H1 (cell line): ENCODE results near the gene RFNG. TPM values are rescaled to one million over a fixed set of nuclear protein-coding genes. Genes with fewer than 3 reads are reported as not detected.

Experiments
- BCL11A ChIP-seq, 2 experiments: IDR thresholded peaks; one replicate each; pipeline ENCODE4 v1.6.1; 2011; ENCODE audit warnings: low read depth in 2 of 2, low read length in 2 of 2, mild to moderate bottlenecking in 2 of 2
- CBX5 ChIP-seq: fragments of 300-800, 300-1000 bp; sonication (generic); IDR thresholded peaks from 2 replicates; pipeline ENCODE4 v1.7.1; 2016; ENCODE audit warnings: antibody characterized with exemption, low read length, low read depth
- CHD2 ChIP-seq: IDR thresholded peaks from 2 replicates; pipeline ENCODE4 v1.6.1; 2012; ENCODE audit warnings: low read length, improper control_type of control experiment
- CREB1 ChIP-seq: IDR thresholded peaks from 2 replicates; pipeline ENCODE4 v1.6.1; 2012; ENCODE audit warnings: inconsistent platforms
- HDAC2 ChIP-seq, 2 experiments: fragments of 300-600 bp in 1 of 2; sonication (generic) in 1 of 2; IDR thresholded peaks; 2 replicates each; pipeline ENCODE4 v1.6.1; 2011 to 2012; ENCODE audit warnings: low read depth in 2 of 2, low read length in 2 of 2, mild to moderate bottlenecking in 2 of 2, moderate library complexity in 2 of 2, borderline replicate concordance in 1 of 2, inconsistent platforms in 1 of 2
- HDAC6 ChIP-seq: IDR thresholded peaks from one replicate; pipeline ENCODE4 v1.7.1; 2012; ENCODE audit warnings: low read depth, mild to moderate bottlenecking, inconsistent platforms, low read length, moderate library complexity
- KDM4A ChIP-seq: IDR thresholded peaks from one replicate; pipeline ENCODE4 v1.7.1; 2012; ENCODE audit warnings: low read depth, mild to moderate bottlenecking, moderate library complexity, low read length, inconsistent platforms; ENCODE audit not compliant: severe bottlenecking
- MAX ChIP-seq: IDR thresholded peaks from 2 replicates; pipeline ENCODE4 v1.6.1; 2012; ENCODE audit warnings: inconsistent platforms
- NANOG ChIP-seq: IDR thresholded peaks from 2 replicates; pipeline ENCODE4 v1.6.1; 2011; ENCODE audit warnings: low read length, low read depth, mild to moderate bottlenecking, inconsistent platforms; ENCODE audit not compliant: insufficient read depth, poor library complexity, severe bottlenecking
- RAD21 ChIP-seq, 2 experiments: IDR thresholded peaks in 1 of 2; conservative IDR thresholded peaks in 1 of 2; 2 replicates each; pipeline ENCODE4 v1.6.1; 2011; ENCODE audit warnings: low read depth in 2 of 2, low read length in 2 of 2, improper control_type of control experiment in 1 of 2, inconsistent platforms in 1 of 2, mild to moderate bottlenecking in 1 of 2, moderate library complexity in 1 of 2
- RFX5 ChIP-seq: IDR thresholded peaks from 2 replicates; pipeline ENCODE4 v1.6.1; 2011; ENCODE audit warnings: low read depth, low read length, improper control_type of control experiment, borderline replicate concordance
- RNF2 ChIP-seq: fragments of 200-900, 300-1000 bp; sonication (generic); IDR thresholded peaks from 2 replicates; pipeline ENCODE4 v1.7.1; 2016; ENCODE audit warnings: borderline replicate concordance, low read depth, mild to moderate bottlenecking, antibody characterized with exemption, low read length; ENCODE audit not compliant: poor library complexity, severe bottlenecking; ENCODE audit errors: missing control alignments
- SP2 ChIP-seq: IDR thresholded peaks from 2 replicates; pipeline ENCODE4 v1.6.1; 2012; ENCODE audit warnings: mild to moderate bottlenecking, low read length, inconsistent platforms
- SP4 ChIP-seq: IDR thresholded peaks from 2 replicates; pipeline ENCODE4 v1.6.1; 2012; ENCODE audit warnings: low read length, inconsistent platforms
- TAF7 ChIP-seq: optimal IDR thresholded peaks from 2 replicates; pipeline ENCODE3; 2011; ENCODE audit warnings: low read depth, mild to moderate bottlenecking, inconsistent platforms, low read length, moderate library complexity, borderline replicate concordance
- TBP ChIP-seq: IDR thresholded peaks from 2 replicates; pipeline ENCODE4 v1.6.1; 2011; ENCODE audit warnings: low read depth, low read length, improper control_type of control experiment
- TEAD4 ChIP-seq: IDR thresholded peaks from 2 replicates; pipeline ENCODE4 v1.6.1; 2012; ENCODE audit warnings: low read depth, low read length, inconsistent platforms, mixed read lengths
- USF2 ChIP-seq: IDR thresholded peaks from 2 replicates; pipeline ENCODE4 v1.6.1; 2011; ENCODE audit warnings: low read length, improper control_type of control experiment
- polyA plus RNA-seq, 7 experiments: library from polyadenylated mRNA; depleted of rRNA in 3 of 7; stranded (reverse) in 5 of 7; unstranded in 2 of 7; fragments of >200 nt in 5 of 7; fragments of 200-250 nt in 2 of 7; gene quantifications; 1 replicate in 5 of 7; 2 replicates in 1 of 7; 4 replicates in 1 of 7; pipeline versions ENCODE4 v1.2.1 to v1.2.3, GENCODE V29; 2011 to 2013; ENCODE audit warnings: missing spikeins in 2 of 7, mixed read lengths in 2 of 7
- total RNA-seq: library from RNA; stranded (reverse); fragmentation: NEBNext Ultra II Directional; extraction: Animal tissue kit (Norgen Biotek cat#: 25700); gene quantifications from 2 replicates; pipeline ENCODE4 v1.2.1, GENCODE V29; 2021
- TF ChIP-seq, protein P1 (sequence below), 3 experiments: IDR thresholded peaks; 1 replicate in 2 of 3; 2 replicates in 1 of 3; pipeline versions ENCODE4 v1.5.1 to v1.6.1; 2011; ENCODE audit warnings: low read length in 3 of 3, mild to moderate bottlenecking in 3 of 3, inconsistent platforms in 2 of 3, low read depth in 1 of 3, moderate library complexity in 1 of 3; ENCODE audit not compliant: insufficient read depth in 1 of 3; ENCODE audit errors: control extremely low read depth in 1 of 3

Gene RFNG
- total and polyA plus RNA-seq, 2 of the 8 experiments (the other 6 are each of a cell fraction or from before 2014, with no cell fraction given) = 26.7 to 28.4 TPM

GRCh38 chr17:82022310-82022980 is 29.2 kb downstream of the RFNG start, which contains the start of gene CENPX (continued):
- TF ChIP-seq CHD2 = no peak
- 0 out of 4 replicates have a peak, but pooled peaks of 1 of the 2 experiments have one; percentile 43 for TF ChIP-seq HDAC2 (IDR thresholded peaks at IDR 0.05; ENCODE audit: borderline replicate concordance in 1 of 2, low read depth in 2 of 2, low read length in 2 of 2)
- peak; percentile 75 for TF ChIP-seq KDM4A
- no peak for TF ChIP-seq SP2
- TF ChIP-seq, protein P1, sequence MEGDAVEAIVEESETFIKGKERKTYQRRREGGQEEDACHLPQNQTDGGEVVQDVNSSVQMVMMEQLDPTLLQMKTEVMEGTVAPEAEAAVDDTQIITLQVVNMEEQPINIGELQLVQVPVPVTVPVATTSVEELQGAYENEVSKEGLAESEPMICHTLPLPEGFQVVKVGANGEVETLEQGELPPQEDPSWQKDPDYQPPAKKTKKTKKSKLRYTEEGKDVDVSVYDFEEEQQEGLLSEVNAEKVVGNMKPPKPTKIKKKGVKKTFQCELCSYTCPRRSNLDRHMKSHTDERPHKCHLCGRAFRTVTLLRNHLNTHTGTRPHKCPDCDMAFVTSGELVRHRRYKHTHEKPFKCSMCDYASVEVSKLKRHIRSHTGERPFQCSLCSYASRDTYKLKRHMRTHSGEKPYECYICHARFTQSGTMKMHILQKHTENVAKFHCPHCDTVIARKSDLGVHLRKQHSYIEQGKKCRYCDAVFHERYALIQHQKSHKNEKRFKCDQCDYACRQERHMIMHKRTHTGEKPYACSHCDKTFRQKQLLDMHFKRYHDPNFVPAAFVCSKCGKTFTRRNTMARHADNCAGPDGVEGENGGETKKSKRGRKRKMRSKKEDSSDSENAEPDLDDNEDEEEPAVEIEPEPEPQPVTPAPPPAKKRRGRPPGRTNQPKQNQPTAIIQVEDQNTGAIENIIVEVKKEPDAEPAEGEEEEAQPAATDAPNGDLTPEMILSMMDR (IDR thresholded peaks at IDR 0.05; ENCODE audit: control extremely low read depth in 1 of 3, insufficient read depth in 1 of 3, low read depth in 1 of 3, low read length in 3 of 3) = no peak
- TF ChIP-seq RFX5 = no peak
- no peak for TF ChIP-seq USF2
- TF ChIP-seq RNF2 = no peak
- TF ChIP-seq TBP = peak; percentile 34; the same call in 1 of the 2 replicates
- no peak for TF ChIP-seq SP4
- TF ChIP-seq RAD21 (IDR thresholded peaks at IDR 0.05 in 1 of 2, conservative IDR thresholded peaks at IDR 0.05 in 1 of 2; ENCODE audit: low read depth in 2 of 2, low read length in 2 of 2) = no peak
- TF ChIP-seq MAX = peak; percentile 8; the same call in 1 of the 2 replicates
- no peak for TF ChIP-seq HDAC6
- TF ChIP-seq BCL11A (IDR thresholded peaks at IDR 0.05; ENCODE audit: low read depth in 2 of 2, low read length in 2 of 2) = no peak
- TF ChIP-seq TAF7 = no peak
- TF ChIP-seq CREB1 = no peak
- no peak for TF ChIP-seq NANOG
- TF ChIP-seq CBX5 = no peak
- TF ChIP-seq TEAD4 = no peak
